Choroid plexus epithelial cell (primary cell): ENCODE measurements around the gene HOXC9.

Experiments
- DNase-seq: peaks from one replicate; pipeline ENCODE4 v3.0.0-alpha.2; 2010; ENCODE audit warnings: low read depth
- H3K4me3 ChIP-seq: 2 replicates; pipeline ENCODE4 v1.5.1; 2011; ENCODE audit warnings: low read depth, mild to moderate bottlenecking, control low read depth, low read length, moderate library complexity
- CTCF ChIP-seq: conservative IDR thresholded peaks from 2 replicates; pipeline ENCODE4 v1.5.1; 2011; ENCODE audit warnings: low read depth, mild to moderate bottlenecking, control low read depth, inconsistent platforms, low read length, moderate library complexity

Gene HOXC9

GRCh38 chr12:54052438-54053002 is 52.6 kb downstream of the HOXC9 start:
- no peak for TF ChIP-seq CTCF
- DNase-seq = no peak
- no peak overlapping the region for H3K4me3 ChIP-seq
